Gastrocnemius medialis (tissue), 4 donors: Measurements from ENCODE around the gene TMF1.

Experiments used
- CTCF ChIP-seq, 5 experiments: fragments of 450-650 bp in 3 of 5; fragments of 200-600 bp in 2 of 5; sonication (generic) in 2 of 5; IDR thresholded peaks in 4 of 5; conservative IDR thresholded peaks in 1 of 5; 1 replicate in 4 of 5; 2 replicates in 1 of 5; pipeline ENCODE4 v1.5.1; 2016 to 2019; ENCODE audit warnings: antibody characterized with exemption in 5 of 5, mild to moderate bottlenecking in 3 of 5, moderate library complexity in 3 of 5
- POLR2A ChIP-seq, 2 donors: fragments of 450-650 bp; IDR thresholded peaks; one replicate each; pipeline ENCODE4 v1.6.1; 2017; ENCODE audit warnings: antibody characterized with exemption in 2 of 2, mild to moderate bottlenecking in 2 of 2, moderate library complexity in 2 of 2

- TF ChIP-seq CTCF (IDR thresholded peaks at IDR 0.05 in 4 of 5, conservative IDR thresholded peaks at IDR 0.05 in 1 of 5): no peak
- TF ChIP-seq POLR2A (IDR thresholded peaks at IDR 0.05): no peak
Observed at GRCh38 chr3:69087030-69087791, 35.1 kb upstream of the TMF1 start.
